SU-DHL-6 (cell line): ENCODE measurements around the gene KLHL18.

Source experiments
- EZH2phosphoT487 ChIP-seq: fragments of 200-600 bp; sonication (generic), shearing (Covaris generic); conservative IDR thresholded peaks from 2 replicates; pipeline ENCODE4 v1.6.1; 2018; ENCODE audit warnings: mild to moderate bottlenecking, antibody characterized with exemption, low read length, moderate library complexity, mixed read lengths
- TF ChIP-seq, protein P1 (sequence below): fragments of 200-600 bp; sonication (generic); IDR thresholded peaks from one replicate; pipeline ENCODE4 v1.5.1; 2017; ENCODE audit warnings: antibody characterized with exemption, mild to moderate bottlenecking, low read length, moderate library complexity; ENCODE audit not compliant: insufficient read depth, poor library complexity, severe bottlenecking

GRCh38 chr3:47370887-47371697 is 88.3 kb downstream of the KLHL18 start:
- TF ChIP-seq, protein P1, sequence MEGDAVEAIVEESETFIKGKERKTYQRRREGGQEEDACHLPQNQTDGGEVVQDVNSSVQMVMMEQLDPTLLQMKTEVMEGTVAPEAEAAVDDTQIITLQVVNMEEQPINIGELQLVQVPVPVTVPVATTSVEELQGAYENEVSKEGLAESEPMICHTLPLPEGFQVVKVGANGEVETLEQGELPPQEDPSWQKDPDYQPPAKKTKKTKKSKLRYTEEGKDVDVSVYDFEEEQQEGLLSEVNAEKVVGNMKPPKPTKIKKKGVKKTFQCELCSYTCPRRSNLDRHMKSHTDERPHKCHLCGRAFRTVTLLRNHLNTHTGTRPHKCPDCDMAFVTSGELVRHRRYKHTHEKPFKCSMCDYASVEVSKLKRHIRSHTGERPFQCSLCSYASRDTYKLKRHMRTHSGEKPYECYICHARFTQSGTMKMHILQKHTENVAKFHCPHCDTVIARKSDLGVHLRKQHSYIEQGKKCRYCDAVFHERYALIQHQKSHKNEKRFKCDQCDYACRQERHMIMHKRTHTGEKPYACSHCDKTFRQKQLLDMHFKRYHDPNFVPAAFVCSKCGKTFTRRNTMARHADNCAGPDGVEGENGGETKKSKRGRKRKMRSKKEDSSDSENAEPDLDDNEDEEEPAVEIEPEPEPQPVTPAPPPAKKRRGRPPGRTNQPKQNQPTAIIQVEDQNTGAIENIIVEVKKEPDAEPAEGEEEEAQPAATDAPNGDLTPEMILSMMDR: no peak
- no peak for TF ChIP-seq EZH2phosphoT487
